HG02885 (cell line): ENCODE results near the gene HPX.
"Not testable (repeated sequence)": the region's sequence is repeated elsewhere in the genome, so short reads cannot be mapped to it uniquely, and the experiment has no call there.

Experiments used
- ATAC-seq: cut with Tn5 transposase; IDR thresholded peaks from one replicate; pipeline ENCODE4 v1.9.1; 2021; ENCODE audit warnings: mild to moderate bottlenecking; ENCODE audit not compliant: unreplicated experiment, poor library complexity

Gene HPX

GRCh38 chr11:6393989-6394670 lies 46.7 kb downstream of the HPX start:
- no peak for ATAC-seq

- not testable (repeated sequence) for ATAC-seq
These were observed 48.5 kb downstream of the HPX start for GRCh38 chr11:6392251-6392650.

- no peak for ATAC-seq
These were observed 49.2 kb downstream of the HPX start for GRCh38 chr11:6391537-6392134.

GRCh38 chr11:6390718-6391469 lies 49.9 kb downstream of the HPX start:
- no peak for ATAC-seq

GRCh38 chr11:6389905-6390717 lies 50.7 kb downstream of the HPX start, which contains the start of gene SMPD1:
Gene SMPD1 (plus strand): TSS chr11:6390474. CDS start chr11:6390599, 125 bp downstream.
- peak; percentile 97 for ATAC-seq

GRCh38 chr11:6388748-6389147 lies 52.0 kb downstream of the HPX start:
- ATAC-seq, result no peak

GRCh38 chr11:6387811-6388599 lies 52.8 kb downstream of the HPX start:
- no peak for ATAC-seq

GRCh38 chr11:6385046-6385777 lies 55.6 kb downstream of the HPX start:
- no peak for ATAC-seq
